GM12878 (cell line): Measurements from ENCODE around the gene STK40. TPM values are rescaled to one million over a fixed set of nuclear protein-coding genes. Genes with fewer than 3 reads are reported as not detected.

Source experiments
- ASH2L ChIP-seq: fragments of 300-600, 200-600 bp; sonication (generic); IDR thresholded peaks from 2 replicates; pipeline ENCODE4 v1.6.1; 2017; ENCODE audit warnings: low read depth, mild to moderate bottlenecking, borderline replicate concordance
- CBFB ChIP-seq: IDR thresholded peaks from 2 replicates; pipeline ENCODE4 v1.6.1; 2016; ENCODE audit warnings: antibody characterized with exemption, low read depth
- CBX5 ChIP-seq: sonication (generic); IDR thresholded peaks from 2 replicates; pipeline ENCODE4 v1.6.1; 2016; ENCODE audit warnings: low read depth, moderate library complexity, mild to moderate bottlenecking, inconsistent platforms
- MYC ChIP-seq: IDR thresholded peaks from 2 replicates; pipeline ENCODE4 v1.6.1; 2011; ENCODE audit warnings: mild to moderate bottlenecking, low read length, moderate library complexity, inconsistent platforms; ENCODE audit not compliant: insufficient read depth, insufficient replicate concordance, insufficient read length, severe bottlenecking
- POLR2A ChIP-seq: IDR thresholded peaks from 2 replicates; pipeline ENCODE4 v1.6.1; 2011; ENCODE audit warnings: low read depth, mild to moderate bottlenecking, low read length
- RB1 ChIP-seq: fragments of 450-650 bp; formaldehyde crosslinking; IDR thresholded peaks from 2 replicates; pipeline ENCODE4 v1.6.1; 2017; ENCODE audit warnings: mild to moderate bottlenecking, borderline replicate concordance
- STAT1 ChIP-seq: fragments of 450-650 bp; conservative IDR thresholded peaks from 2 replicates; pipeline ENCODE4 v1.6.1; 2014; ENCODE audit warnings: antibody characterized with exemption, mild to moderate bottlenecking
- ZNF207 ChIP-seq: fragments of 450-650 bp; IDR thresholded peaks from 2 replicates; pipeline ENCODE4 v1.6.1; 2014; ENCODE audit warnings: antibody characterized with exemption, mild to moderate bottlenecking, borderline replicate concordance
- ZNF217 ChIP-seq: fragments of 450-650 bp; IDR thresholded peaks from 2 replicates; pipeline ENCODE4 v1.6.1; 2017; ENCODE audit warnings: antibody characterized with exemption, mild to moderate bottlenecking
- ZSCAN29 ChIP-seq: fragments of 450-650 bp; IDR thresholded peaks from 2 replicates; pipeline ENCODE4 v1.6.1; 2017; ENCODE audit warnings: mild to moderate bottlenecking, moderate library complexity
- ZZZ3 ChIP-seq: IDR thresholded peaks from 2 replicates; pipeline ENCODE4 v1.6.1; 2011; ENCODE audit warnings: low read depth; ENCODE audit not compliant: control insufficient read depth, insufficient read length
- polyA plus RNA-seq, 11 experiments: library from polyadenylated mRNA; depleted of rRNA in 4 of 11; unstranded in 6 of 11; stranded (reverse) in 5 of 11; fragments of >200 nt; fragmentation: Nextera tagmentation in 4 of 11; fragmentation: Illumina TruSeq in 1 of 11; extraction: Ambion mirVana in 4 of 11; extraction: Trizol in 1 of 11; gene quantifications; 1 replicate in 1 of 11; 2 replicates in 10 of 11; pipeline versions ENCODE4 v1.2.1 to v1.2.3, GENCODE V29; 2011 to 2016; ENCODE audit warnings: inconsistent platforms in 2 of 11, missing spikeins in 2 of 11, low read depth in 1 of 11
- total RNA-seq, 4 experiments: library from RNA; depleted of rRNA in 3 of 4; stranded (reverse); fragments of >200 nt in 3 of 4; fragmentation: Illumina TruSeq in 1 of 4; extraction: Trizol in 1 of 4; gene quantifications; 2 replicates each; pipeline versions ENCODE4 v1.2.1 to v1.2.3, GENCODE V29; 2013 to 2021
- TF ChIP-seq, protein P1 (sequence below): fragments of 450-650 bp; IDR thresholded peaks from 2 replicates; pipeline ENCODE4 v1.6.1; 2017; ENCODE audit warnings: low read depth, mild to moderate bottlenecking, moderate library complexity
- TF ChIP-seq, protein P2 (sequence below): IDR thresholded peaks from 2 replicates; pipeline ENCODE4 v1.6.1; 2012; ENCODE audit warnings: improper control_type of control experiment, low read depth, low read length; ENCODE audit not compliant: insufficient replicate concordance
- TF ChIP-seq, protein P3 (sequence below): IDR thresholded peaks from 2 replicates; pipeline ENCODE4 v1.6.1; 2012; ENCODE audit warnings: low read length, inconsistent platforms
- TF ChIP-seq, protein P4 (sequence below): fragments of 450-650 bp; IDR thresholded peaks from 2 replicates; pipeline ENCODE4 v1.6.1; 2014; ENCODE audit warnings: mild to moderate bottlenecking
- TF ChIP-seq, protein P5 (sequence below): fragments of 450-650 bp; formaldehyde crosslinking; IDR thresholded peaks from 2 replicates; pipeline ENCODE4 v1.5.0; 2022; ENCODE audit warnings: mild to moderate bottlenecking, missing genetic modification characterization

STK40 gene
- total and polyA plus RNA-seq, 10 of the 15 experiments (the other 5 are each of a cell fraction or from before 2014, with no cell fraction given) = 0.27 to 51.0 (median 29.5) TPM

DNA sequence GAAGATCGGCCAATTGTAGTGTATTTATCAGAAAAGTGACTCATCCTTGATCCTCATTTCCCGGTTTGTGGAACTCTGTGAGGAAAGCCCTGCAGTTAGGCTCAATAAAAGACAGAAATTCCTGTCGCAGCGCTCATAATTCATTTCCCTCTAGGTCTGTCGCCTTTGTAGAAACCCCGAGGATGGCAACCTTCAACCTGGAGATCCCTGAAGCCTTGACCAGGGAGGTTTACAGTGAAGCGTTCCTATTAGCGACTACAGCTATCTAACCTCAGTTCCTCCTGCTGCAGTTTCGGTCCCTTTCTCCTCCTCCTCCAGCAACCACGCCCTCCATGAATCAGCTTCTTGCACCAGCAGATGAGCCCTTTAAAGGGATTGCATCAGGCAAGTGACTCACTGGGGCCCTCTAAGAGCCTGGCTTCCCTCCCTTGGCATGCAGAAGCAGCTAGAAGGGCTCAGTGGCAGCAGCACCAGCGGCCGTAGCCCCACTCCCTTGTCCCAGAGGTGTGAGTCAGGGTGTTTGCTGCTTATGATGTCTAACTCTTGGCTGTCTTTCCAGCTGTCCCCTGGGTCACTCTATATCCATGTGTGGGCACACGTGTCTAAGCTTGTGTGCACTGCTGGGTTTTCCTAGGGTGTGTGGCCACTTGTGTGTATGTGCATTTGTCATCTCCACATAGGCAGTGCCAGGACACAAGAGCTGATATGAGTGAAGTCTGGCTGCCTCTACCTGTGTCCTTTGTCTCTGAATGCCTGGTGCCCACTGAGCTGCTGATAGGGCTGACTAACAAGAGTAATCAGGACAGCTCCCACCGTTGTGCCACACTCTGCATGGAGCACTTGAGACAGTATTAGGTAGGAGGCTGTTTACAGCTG, 779 bp upstream of the STK40 start (continued):
- TF ChIP-seq, protein P1, sequence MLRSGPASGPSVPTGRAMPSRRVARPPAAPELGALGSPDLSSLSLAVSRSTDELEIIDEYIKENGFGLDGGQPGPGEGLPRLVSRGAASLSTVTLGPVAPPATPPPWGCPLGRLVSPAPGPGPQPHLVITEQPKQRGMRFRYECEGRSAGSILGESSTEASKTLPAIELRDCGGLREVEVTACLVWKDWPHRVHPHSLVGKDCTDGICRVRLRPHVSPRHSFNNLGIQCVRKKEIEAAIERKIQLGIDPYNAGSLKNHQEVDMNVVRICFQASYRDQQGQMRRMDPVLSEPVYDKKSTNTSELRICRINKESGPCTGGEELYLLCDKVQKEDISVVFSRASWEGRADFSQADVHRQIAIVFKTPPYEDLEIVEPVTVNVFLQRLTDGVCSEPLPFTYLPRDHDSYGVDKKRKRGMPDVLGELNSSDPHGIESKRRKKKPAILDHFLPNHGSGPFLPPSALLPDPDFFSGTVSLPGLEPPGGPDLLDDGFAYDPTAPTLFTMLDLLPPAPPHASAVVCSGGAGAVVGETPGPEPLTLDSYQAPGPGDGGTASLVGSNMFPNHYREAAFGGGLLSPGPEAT = peak; percentile 76; the same call in 1 of the 2 replicates
- 0 out of 2 replicates have a peak, but pooled peaks have one; percentile 40 for TF ChIP-seq STAT1
- no peak for TF ChIP-seq MYC
- TF ChIP-seq, protein P2, sequence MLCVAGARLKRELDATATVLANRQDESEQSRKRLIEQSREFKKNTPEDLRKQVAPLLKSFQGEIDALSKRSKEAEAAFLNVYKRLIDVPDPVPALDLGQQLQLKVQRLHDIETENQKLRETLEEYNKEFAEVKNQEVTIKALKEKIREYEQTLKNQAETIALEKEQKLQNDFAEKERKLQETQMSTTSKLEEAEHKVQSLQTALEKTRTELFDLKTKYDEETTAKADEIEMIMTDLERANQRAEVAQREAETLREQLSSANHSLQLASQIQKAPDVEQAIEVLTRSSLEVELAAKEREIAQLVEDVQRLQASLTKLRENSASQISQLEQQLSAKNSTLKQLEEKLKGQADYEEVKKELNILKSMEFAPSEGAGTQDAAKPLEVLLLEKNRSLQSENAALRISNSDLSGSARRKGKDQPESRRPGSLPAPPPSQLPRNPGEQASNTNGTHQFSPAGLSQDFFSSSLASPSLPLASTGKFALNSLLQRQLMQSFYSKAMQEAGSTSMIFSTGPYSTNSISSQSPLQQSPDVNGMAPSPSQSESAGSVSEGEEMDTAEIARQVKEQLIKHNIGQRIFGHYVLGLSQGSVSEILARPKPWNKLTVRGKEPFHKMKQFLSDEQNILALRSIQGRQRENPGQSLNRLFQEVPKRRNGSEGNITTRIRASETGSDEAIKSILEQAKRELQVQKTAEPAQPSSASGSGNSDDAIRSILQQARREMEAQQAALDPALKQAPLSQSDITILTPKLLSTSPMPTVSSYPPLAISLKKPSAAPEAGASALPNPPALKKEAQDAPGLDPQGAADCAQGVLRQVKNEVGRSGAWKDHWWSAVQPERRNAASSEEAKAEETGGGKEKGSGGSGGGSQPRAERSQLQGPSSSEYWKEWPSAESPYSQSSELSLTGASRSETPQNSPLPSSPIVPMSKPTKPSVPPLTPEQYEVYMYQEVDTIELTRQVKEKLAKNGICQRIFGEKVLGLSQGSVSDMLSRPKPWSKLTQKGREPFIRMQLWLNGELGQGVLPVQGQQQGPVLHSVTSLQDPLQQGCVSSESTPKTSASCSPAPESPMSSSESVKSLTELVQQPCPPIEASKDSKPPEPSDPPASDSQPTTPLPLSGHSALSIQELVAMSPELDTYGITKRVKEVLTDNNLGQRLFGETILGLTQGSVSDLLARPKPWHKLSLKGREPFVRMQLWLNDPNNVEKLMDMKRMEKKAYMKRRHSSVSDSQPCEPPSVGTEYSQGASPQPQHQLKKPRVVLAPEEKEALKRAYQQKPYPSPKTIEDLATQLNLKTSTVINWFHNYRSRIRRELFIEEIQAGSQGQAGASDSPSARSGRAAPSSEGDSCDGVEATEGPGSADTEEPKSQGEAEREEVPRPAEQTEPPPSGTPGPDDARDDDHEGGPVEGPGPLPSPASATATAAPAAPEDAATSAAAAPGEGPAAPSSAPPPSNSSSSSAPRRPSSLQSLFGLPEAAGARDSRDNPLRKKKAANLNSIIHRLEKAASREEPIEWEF = no peak
- TF ChIP-seq ZNF217 = peak; percentile 82; the same call in 1 of the 2 replicates
- TF ChIP-seq POLR2A = peak; percentile 99
- peak; percentile 57; the same call in 1 of the 2 replicates for TF ChIP-seq ASH2L
- peak; percentile 63; the same call in 1 of the 2 replicates for TF ChIP-seq ZNF207
- TF ChIP-seq CBFB = peak; percentile 40
- no peak for TF ChIP-seq ZSCAN29
- TF ChIP-seq, protein P3, sequence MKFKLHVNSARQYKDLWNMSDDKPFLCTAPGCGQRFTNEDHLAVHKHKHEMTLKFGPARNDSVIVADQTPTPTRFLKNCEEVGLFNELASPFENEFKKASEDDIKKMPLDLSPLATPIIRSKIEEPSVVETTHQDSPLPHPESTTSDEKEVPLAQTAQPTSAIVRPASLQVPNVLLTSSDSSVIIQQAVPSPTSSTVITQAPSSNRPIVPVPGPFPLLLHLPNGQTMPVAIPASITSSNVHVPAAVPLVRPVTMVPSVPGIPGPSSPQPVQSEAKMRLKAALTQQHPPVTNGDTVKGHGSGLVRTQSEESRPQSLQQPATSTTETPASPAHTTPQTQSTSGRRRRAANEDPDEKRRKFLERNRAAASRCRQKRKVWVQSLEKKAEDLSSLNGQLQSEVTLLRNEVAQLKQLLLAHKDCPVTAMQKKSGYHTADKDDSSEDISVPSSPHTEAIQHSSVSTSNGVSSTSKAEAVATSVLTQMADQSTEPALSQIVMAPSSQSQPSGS = no peak; the same call in 1 of the 2 replicates
- TF ChIP-seq ZZZ3 = no peak
- TF ChIP-seq, protein P4, sequence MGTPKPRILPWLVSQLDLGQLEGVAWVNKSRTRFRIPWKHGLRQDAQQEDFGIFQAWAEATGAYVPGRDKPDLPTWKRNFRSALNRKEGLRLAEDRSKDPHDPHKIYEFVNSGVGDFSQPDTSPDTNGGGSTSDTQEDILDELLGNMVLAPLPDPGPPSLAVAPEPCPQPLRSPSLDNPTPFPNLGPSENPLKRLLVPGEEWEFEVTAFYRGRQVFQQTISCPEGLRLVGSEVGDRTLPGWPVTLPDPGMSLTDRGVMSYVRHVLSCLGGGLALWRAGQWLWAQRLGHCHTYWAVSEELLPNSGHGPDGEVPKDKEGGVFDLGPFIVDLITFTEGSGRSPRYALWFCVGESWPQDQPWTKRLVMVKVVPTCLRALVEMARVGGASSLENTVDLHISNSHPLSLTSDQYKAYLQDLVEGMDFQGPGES = no peak
- no peak; the same call in 1 of the 2 replicates for TF ChIP-seq RB1
- no peak for TF ChIP-seq CBX5
- TF ChIP-seq, protein P5, sequence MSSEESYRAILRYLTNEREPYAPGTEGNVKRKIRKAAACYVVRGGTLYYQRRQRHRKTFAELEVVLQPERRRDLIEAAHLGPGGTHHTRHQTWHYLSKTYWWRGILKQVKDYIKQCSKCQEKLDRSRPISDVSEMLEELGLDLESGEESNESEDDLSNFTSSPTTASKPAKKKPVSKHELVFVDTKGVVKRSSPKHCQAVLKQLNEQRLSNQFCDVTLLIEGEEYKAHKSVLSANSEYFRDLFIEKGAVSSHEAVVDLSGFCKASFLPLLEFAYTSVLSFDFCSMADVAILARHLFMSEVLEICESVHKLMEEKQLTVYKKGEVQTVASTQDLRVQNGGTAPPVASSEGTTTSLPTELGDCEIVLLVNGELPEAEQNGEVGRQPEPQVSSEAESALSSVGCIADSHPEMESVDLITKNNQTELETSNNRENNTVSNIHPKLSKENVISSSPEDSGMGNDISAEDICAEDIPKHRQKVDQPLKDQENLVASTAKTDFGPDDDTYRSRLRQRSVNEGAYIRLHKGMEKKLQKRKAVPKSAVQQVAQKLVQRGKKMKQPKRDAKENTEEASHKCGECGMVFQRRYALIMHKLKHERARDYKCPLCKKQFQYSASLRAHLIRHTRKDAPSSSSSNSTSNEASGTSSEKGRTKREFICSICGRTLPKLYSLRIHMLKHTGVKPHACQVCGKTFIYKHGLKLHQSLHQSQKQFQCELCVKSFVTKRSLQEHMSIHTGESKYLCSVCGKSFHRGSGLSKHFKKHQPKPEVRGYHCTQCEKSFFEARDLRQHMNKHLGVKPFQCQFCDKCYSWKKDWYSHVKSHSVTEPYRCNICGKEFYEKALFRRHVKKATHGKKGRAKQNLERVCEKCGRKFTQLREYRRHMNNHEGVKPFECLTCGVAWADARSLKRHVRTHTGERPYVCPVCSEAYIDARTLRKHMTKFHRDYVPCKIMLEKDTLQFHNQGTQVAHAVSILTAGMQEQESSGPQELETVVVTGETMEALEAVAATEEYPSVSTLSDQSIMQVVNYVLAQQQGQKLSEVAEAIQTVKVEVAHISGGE (CRISPR knock-in tag) = no peak
